GM15510 (cell line): ENCODE results near the gene SLC12A7.

ENCODE experiments used
- POLR2A ChIP-seq: IDR thresholded peaks from 3 replicates; pipeline ENCODE4 v1.6.1; 2011; ENCODE audit warnings: borderline replicate concordance; ENCODE audit not compliant: insufficient read length; ENCODE audit errors: extremely low read depth

Gene SLC12A7

GRCh38 chr5:1075931-1076330 is 35.9 kb downstream of the SLC12A7 start:
- TF ChIP-seq POLR2A = no peak

- no peak for TF ChIP-seq POLR2A
These were observed 36.3 kb downstream of the SLC12A7 start for GRCh38 chr5:1075555-1075881.

- TF ChIP-seq POLR2A = no peak
These were observed 36.9 kb downstream of the SLC12A7 start for GRCh38 chr5:1074816-1075554.

GRCh38 chr5:1074226-1074625 is 37.6 kb downstream of the SLC12A7 start:
- no peak for TF ChIP-seq POLR2A

GRCh38 chr5:1073239-1074102 is 38.4 kb downstream of the SLC12A7 start:
- TF ChIP-seq POLR2A = no peak

- TF ChIP-seq POLR2A = no peak
These were observed 42.2 kb downstream of the SLC12A7 start for GRCh38 chr5:1069720-1070088.

- no peak for TF ChIP-seq POLR2A
These were observed 42.8 kb downstream of the SLC12A7 start for GRCh38 chr5:1068895-1069719.

GRCh38 chr5:1068204-1068894 is 43.5 kb downstream of the SLC12A7 start:
- no peak for TF ChIP-seq POLR2A

GRCh38 chr5:1067141-1068121 is 44.4 kb downstream of the SLC12A7 start:
- TF ChIP-seq POLR2A = no peak

GRCh38 chr5:1066676-1067075 is 45.2 kb downstream of the SLC12A7 start:
- no peak for TF ChIP-seq POLR2A

GRCh38 chr5:1065891-1066650 is 45.8 kb downstream of the SLC12A7 start:
- no peak for TF ChIP-seq POLR2A

- no peak for TF ChIP-seq POLR2A
These were observed 46.6 kb downstream of the SLC12A7 start for GRCh38 chr5:1065143-1065750.
